GM23338 (cell line): ENCODE measurements around the gene KLLN. TPM values are rescaled to one million over a fixed set of nuclear protein-coding genes. Genes with fewer than 3 reads are reported as not detected.

Experiments
- ATAC-seq: fragments of 200-7000 bp; cut with Tn5 transposase; 3 replicates; pipeline ENCODE4 v1.9.1; 2020
- DNase-seq: peaks from one replicate; pipeline ENCODE4 v3.0.0-alpha.2; 2015; ENCODE audit warnings: low spot score
- H2AFZ ChIP-seq: fragments of 200-600 bp; sonication (generic); 2 replicates; pipeline ENCODE4 v1.8.0; 2016; ENCODE audit warnings: antibody characterized with exemption, mild to moderate bottlenecking, moderate library complexity
- H3F3A ChIP-seq: fragments of 200-600 bp; sonication (generic); replicated peaks from 2 replicates; pipeline ENCODE4 v1.8.0; 2017; ENCODE audit warnings: antibody characterized with exemption, mixed run types, low read depth
- H3K27ac ChIP-seq: fragments of 200-600 bp; sonication (generic); 2 replicates; pipeline ENCODE4 v1.6.1; 2016; ENCODE audit warnings: low read depth
- H3K27me3 ChIP-seq: fragments of 200-600 bp; sonication (generic); 2 replicates; pipeline ENCODE4 v1.8.0; 2016; ENCODE audit warnings: mild to moderate bottlenecking, mixed run types, moderate library complexity; ENCODE audit not compliant: insufficient read depth
- H3K36me3 ChIP-seq: fragments of 200-600 bp; sonication (generic); 2 replicates; pipeline ENCODE4 v1.8.0; 2016; ENCODE audit warnings: mild to moderate bottlenecking; ENCODE audit not compliant: insufficient read depth
- H3K4me1 ChIP-seq: fragments of 200-600 bp; sonication (generic); 2 replicates; pipeline ENCODE4 v1.8.0; 2016; ENCODE audit warnings: mild to moderate bottlenecking, moderate library complexity; ENCODE audit not compliant: insufficient read depth
- H3K4me2 ChIP-seq: fragments of 200-600 bp; sonication (generic); 2 replicates; pipeline ENCODE4 v1.7.1; 2017; ENCODE audit warnings: mixed run types
- H3K4me3 ChIP-seq: fragments of 200-600 bp; sonication (generic); 2 replicates; pipeline ENCODE4 v1.6.1; 2016; ENCODE audit warnings: mixed run types
- H3K79me2 ChIP-seq: fragments of 200-600 bp; sonication (generic); replicated peaks from 2 replicates; pipeline ENCODE4 v1.8.0; 2017; ENCODE audit warnings: mild to moderate bottlenecking; ENCODE audit not compliant: insufficient read depth
- H3K9me2 ChIP-seq: fragments of 200-600 bp; sonication (generic); 2 replicates; pipeline ENCODE4 v1.8.0; 2017; ENCODE audit not compliant: insufficient read depth
- H4K20me1 ChIP-seq: fragments of 200-600 bp; sonication (generic); replicated peaks from 2 replicates; pipeline ENCODE4 v1.8.0; 2017; ENCODE audit warnings: mild to moderate bottlenecking; ENCODE audit not compliant: insufficient read depth
- H3K27ac Mint-ChIP-seq: 2 replicates; pipeline ENCODE4 v1.8.0; 2020; ENCODE audit warnings: inconsistent platforms, mild to moderate bottlenecking, moderate library complexity, mixed read lengths
- H3K27me3 Mint-ChIP-seq: 3 replicates; pipeline ENCODE4 v1.8.0; 2022; ENCODE audit warnings: low read depth, mild to moderate bottlenecking, moderate library complexity, mixed read lengths, inconsistent platforms; ENCODE audit not compliant: insufficient read depth, poor library complexity
- H3K36me3 Mint-ChIP-seq: 3 replicates; pipeline ENCODE4 v1.8.0; 2021; ENCODE audit warnings: low read depth, mild to moderate bottlenecking, inconsistent platforms, moderate library complexity, mixed read lengths
- H3K4me1 Mint-ChIP-seq: 3 replicates; pipeline ENCODE4 v1.8.0; 2020; ENCODE audit warnings: mild to moderate bottlenecking, inconsistent platforms, mixed read lengths
- H3K4me3 Mint-ChIP-seq: 3 replicates; pipeline ENCODE4 v1.8.0; 2021; ENCODE audit warnings: moderate library complexity, mild to moderate bottlenecking, inconsistent platforms, mixed read lengths
- H3K9me3 Mint-ChIP-seq: 3 replicates; pipeline ENCODE4 v1.8.0; 2020; ENCODE audit warnings: moderate library complexity, mild to moderate bottlenecking, inconsistent platforms, mixed read lengths
- CREB1 ChIP-seq: fragments of 250-450 bp; sonication (Bioruptor Pico); IDR thresholded peaks from 2 replicates; pipeline ENCODE4 v1.5.0; 2020; ENCODE audit warnings: low read depth, mild to moderate bottlenecking, moderate library complexity
- EZH2 ChIP-seq: fragments of 200-600 bp; sonication (generic); IDR thresholded peaks from one replicate; pipeline ENCODE4 v1.8.0; 2017; ENCODE audit warnings: antibody characterized with exemption, mild to moderate bottlenecking, low read depth; ENCODE audit not compliant: unreplicated experiment
- EZH2phosphoT487 ChIP-seq: fragments of 200-600 bp; sonication (generic); IDR thresholded peaks from one replicate; pipeline ENCODE4 v1.8.1; 2018; ENCODE audit warnings: antibody characterized with exemption; ENCODE audit not compliant: unreplicated experiment
- JUNB ChIP-seq: IDR thresholded peaks from one replicate; pipeline ENCODE4 v1.6.1; 2016; ENCODE audit warnings: antibody characterized with exemption; ENCODE audit not compliant: unreplicated experiment
- NANOG ChIP-seq: IDR thresholded peaks from 2 replicates; pipeline ENCODE4 v1.6.1; 2016; ENCODE audit warnings: antibody characterized with exemption, borderline replicate concordance
- POLR2AphosphoS5 ChIP-seq: IDR thresholded peaks from 2 replicates; pipeline ENCODE4 v1.6.1; 2016; ENCODE audit warnings: antibody characterized with exemption, low read depth
- STAT1 ChIP-seq: IDR thresholded peaks from one replicate; pipeline ENCODE4 v1.6.1; 2016; ENCODE audit warnings: antibody characterized with exemption; ENCODE audit not compliant: unreplicated experiment
- ZNF114 ChIP-seq: fragments of 250-450 bp; sonication (Bioruptor Pico); IDR thresholded peaks from 2 replicates; pipeline ENCODE4 v1.5.0; 2020; ENCODE audit warnings: mild to moderate bottlenecking, moderate library complexity
- ZNF331 ChIP-seq: fragments of 250-450 bp; sonication (Bioruptor Pico); IDR thresholded peaks from 2 replicates; pipeline ENCODE4 v1.5.0; 2020; ENCODE audit warnings: low read depth, mild to moderate bottlenecking, moderate library complexity
- polyA plus RNA-seq: library from polyadenylated mRNA; unstranded; fragments of >200 nt; fragmentation: Nextera tagmentation; extraction: Ambion mirVana; gene quantifications from 2 replicates; pipeline ENCODE4 v1.2.1, GENCODE V29; 2016
- total RNA-seq: library from RNA; depleted of rRNA; stranded (reverse); fragments of >200 nt; shearing (Covaris generic); gene quantifications from 2 replicates; pipeline ENCODE4 v1.2.3, GENCODE V29; 2014
- TF ChIP-seq, protein P1 (sequence below), 2 experiments: fragments of 200-600 bp in 1 of 2; sonication (generic) in 1 of 2; conservative IDR thresholded peaks; 2 replicates each; pipeline versions ENCODE4 v1.5.1 to v1.6.1; 2016 to 2017; ENCODE audit warnings: antibody characterized with exemption in 2 of 2, low read depth in 2 of 2, mild to moderate bottlenecking in 2 of 2, moderate library complexity in 1 of 2
- TF ChIP-seq, protein P2 (sequence below): IDR thresholded peaks from one replicate; pipeline ENCODE4 v1.6.1; 2018; ENCODE audit warnings: antibody characterized with exemption; ENCODE audit not compliant: unreplicated experiment
- TF ChIP-seq, protein P3 (sequence below): IDR thresholded peaks from 2 replicates; pipeline ENCODE4 v1.6.1; 2016; ENCODE audit warnings: antibody characterized with exemption
- TF ChIP-seq, protein P4 (sequence below): fragments of 250-450 bp; sonication (Bioruptor Pico); IDR thresholded peaks from 2 replicates; pipeline ENCODE4 v1.5.0; 2020; ENCODE audit warnings: mild to moderate bottlenecking, moderate library complexity

KLLN gene
- total and polyA plus RNA-seq, 2 experiments from 2014 or later: 0.24 to 0.29 TPM

DNA sequence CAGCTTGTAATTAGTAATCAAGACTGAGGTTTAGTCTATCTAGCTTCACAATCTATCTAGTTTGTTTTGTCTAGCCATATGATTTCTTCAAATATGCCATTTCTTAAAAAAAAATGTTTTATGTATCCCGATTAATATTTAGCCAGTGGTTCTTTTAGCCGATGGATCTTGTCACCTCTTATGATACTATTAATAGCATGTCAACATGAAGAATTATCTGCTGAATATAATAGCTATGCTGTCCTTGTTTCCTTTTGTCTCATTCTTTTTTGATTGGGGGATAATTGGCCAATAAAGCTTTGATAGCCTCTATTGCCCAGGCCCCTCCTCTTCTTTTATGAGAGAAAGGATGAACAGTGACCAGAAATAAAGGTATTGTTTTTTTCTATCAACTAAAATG lies 32.9 kb upstream of the KLLN start:
- TF ChIP-seq, protein P1, sequence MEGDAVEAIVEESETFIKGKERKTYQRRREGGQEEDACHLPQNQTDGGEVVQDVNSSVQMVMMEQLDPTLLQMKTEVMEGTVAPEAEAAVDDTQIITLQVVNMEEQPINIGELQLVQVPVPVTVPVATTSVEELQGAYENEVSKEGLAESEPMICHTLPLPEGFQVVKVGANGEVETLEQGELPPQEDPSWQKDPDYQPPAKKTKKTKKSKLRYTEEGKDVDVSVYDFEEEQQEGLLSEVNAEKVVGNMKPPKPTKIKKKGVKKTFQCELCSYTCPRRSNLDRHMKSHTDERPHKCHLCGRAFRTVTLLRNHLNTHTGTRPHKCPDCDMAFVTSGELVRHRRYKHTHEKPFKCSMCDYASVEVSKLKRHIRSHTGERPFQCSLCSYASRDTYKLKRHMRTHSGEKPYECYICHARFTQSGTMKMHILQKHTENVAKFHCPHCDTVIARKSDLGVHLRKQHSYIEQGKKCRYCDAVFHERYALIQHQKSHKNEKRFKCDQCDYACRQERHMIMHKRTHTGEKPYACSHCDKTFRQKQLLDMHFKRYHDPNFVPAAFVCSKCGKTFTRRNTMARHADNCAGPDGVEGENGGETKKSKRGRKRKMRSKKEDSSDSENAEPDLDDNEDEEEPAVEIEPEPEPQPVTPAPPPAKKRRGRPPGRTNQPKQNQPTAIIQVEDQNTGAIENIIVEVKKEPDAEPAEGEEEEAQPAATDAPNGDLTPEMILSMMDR (conservative IDR thresholded peaks at IDR 0.05; ENCODE audit: low read depth in 2 of 2): no peak
- TF ChIP-seq STAT1 (no peak), POLR2AphosphoS5 (no peak), ZNF331 (CRISPR knock-in tag) (no peak), JUNB (no peak), ZNF114 (no peak), CREB1 (CRISPR knock-in tag) (no peak), EZH2phosphoT487 (no peak), NANOG (no peak), EZH2 (no peak)
- TF ChIP-seq, protein P2, sequence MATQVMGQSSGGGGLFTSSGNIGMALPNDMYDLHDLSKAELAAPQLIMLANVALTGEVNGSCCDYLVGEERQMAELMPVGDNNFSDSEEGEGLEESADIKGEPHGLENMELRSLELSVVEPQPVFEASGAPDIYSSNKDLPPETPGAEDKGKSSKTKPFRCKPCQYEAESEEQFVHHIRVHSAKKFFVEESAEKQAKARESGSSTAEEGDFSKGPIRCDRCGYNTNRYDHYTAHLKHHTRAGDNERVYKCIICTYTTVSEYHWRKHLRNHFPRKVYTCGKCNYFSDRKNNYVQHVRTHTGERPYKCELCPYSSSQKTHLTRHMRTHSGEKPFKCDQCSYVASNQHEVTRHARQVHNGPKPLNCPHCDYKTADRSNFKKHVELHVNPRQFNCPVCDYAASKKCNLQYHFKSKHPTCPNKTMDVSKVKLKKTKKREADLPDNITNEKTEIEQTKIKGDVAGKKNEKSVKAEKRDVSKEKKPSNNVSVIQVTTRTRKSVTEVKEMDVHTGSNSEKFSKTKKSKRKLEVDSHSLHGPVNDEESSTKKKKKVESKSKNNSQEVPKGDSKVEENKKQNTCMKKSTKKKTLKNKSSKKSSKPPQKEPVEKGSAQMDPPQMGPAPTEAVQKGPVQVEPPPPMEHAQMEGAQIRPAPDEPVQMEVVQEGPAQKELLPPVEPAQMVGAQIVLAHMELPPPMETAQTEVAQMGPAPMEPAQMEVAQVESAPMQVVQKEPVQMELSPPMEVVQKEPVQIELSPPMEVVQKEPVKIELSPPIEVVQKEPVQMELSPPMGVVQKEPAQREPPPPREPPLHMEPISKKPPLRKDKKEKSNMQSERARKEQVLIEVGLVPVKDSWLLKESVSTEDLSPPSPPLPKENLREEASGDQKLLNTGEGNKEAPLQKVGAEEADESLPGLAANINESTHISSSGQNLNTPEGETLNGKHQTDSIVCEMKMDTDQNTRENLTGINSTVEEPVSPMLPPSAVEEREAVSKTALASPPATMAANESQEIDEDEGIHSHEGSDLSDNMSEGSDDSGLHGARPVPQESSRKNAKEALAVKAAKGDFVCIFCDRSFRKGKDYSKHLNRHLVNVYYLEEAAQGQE: no peak
- TF ChIP-seq, protein P3, sequence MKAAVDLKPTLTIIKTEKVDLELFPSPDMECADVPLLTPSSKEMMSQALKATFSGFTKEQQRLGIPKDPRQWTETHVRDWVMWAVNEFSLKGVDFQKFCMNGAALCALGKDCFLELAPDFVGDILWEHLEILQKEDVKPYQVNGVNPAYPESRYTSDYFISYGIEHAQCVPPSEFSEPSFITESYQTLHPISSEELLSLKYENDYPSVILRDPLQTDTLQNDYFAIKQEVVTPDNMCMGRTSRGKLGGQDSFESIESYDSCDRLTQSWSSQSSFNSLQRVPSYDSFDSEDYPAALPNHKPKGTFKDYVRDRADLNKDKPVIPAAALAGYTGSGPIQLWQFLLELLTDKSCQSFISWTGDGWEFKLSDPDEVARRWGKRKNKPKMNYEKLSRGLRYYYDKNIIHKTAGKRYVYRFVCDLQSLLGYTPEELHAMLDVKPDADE: no peak
- TF ChIP-seq, protein P4, sequence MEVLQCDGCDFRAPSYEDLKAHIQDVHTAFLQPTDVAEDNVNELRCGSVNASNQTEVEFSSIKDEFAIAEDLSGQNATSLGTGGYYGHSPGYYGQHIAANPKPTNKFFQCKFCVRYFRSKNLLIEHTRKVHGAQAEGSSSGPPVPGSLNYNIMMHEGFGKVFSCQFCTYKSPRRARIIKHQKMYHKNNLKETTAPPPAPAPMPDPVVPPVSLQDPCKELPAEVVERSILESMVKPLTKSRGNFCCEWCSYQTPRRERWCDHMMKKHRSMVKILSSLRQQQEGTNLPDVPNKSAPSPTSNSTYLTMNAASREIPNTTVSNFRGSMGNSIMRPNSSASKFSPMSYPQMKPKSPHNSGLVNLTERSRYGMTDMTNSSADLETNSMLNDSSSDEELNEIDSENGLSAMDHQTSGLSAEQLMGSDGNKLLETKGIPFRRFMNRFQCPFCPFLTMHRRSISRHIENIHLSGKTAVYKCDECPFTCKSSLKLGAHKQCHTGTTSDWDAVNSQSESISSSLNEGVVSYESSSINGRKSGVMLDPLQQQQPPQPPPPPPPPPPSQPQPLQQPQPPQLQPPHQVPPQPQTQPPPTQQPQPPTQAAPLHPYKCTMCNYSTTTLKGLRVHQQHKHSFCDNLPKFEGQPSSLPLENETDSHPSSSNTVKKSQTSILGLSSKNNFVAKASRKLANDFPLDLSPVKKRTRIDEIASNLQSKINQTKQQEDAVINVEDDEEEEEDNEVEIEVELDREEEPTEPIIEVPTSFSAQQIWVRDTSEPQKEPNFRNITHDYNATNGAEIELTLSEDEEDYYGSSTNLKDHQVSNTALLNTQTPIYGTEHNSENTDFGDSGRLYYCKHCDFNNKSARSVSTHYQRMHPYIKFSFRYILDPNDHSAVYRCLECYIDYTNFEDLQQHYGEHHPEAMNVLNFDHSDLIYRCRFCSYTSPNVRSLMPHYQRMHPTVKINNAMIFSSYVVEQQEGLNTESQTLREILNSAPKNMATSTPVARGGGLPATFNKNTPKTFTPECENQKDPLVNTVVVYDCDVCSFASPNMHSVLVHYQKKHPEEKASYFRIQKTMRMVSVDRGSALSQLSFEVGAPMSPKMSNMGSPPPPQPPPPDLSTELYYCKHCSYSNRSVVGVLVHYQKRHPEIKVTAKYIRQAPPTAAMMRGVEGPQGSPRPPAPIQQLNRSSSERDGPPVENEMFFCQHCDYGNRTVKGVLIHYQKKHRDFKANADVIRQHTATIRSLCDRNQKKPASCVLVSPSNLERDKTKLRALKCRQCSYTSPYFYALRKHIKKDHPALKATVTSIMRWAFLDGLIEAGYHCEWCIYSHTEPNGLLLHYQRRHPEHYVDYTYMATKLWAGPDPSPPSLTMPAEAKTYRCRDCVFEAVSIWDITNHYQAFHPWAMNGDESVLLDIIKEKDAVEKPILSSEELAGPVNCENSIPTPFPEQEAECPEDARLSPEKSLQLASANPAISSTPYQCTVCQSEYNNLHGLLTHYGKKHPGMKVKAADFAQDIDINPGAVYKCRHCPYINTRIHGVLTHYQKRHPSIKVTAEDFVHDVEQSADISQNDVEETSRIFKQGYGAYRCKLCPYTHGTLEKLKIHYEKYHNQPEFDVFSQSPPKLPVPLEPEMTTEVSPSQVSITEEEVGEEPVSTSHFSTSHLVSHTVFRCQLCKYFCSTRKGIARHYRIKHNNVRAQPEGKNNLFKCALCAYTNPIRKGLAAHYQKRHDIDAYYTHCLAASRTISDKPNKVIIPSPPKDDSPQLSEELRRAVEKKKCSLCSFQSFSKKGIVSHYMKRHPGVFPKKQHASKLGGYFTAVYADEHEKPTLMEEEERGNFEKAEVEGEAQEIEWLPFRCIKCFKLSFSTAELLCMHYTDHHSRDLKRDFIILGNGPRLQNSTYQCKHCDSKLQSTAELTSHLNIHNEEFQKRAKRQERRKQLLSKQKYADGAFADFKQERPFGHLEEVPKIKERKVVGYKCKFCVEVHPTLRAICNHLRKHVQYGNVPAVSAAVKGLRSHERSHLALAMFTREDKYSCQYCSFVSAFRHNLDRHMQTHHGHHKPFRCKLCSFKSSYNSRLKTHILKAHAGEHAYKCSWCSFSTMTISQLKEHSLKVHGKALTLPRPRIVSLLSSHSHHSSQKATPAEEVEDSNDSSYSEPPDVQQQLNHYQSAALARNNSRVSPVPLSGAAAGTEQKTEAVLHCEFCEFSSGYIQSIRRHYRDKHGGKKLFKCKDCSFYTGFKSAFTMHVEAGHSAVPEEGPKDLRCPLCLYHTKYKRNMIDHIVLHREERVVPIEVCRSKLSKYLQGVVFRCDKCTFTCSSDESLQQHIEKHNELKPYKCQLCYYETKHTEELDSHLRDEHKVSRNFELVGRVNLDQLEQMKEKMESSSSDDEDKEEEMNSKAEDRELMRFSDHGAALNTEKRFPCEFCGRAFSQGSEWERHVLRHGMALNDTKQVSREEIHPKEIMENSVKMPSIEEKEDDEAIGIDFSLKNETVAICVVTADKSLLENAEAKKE: no peak
- Histone ChIP-seq H3K27ac (no peak overlapping the region), H3K27me3 (no peaks in the 10 kb centered on the region), H3K36me3 (0 out of 2 replicates have a peak, but pooled peaks cover 2% of the 10 kb centered on the region), H4K20me1 (peaks cover 20% of the 10 kb centered on the region), H3K79me2 (peaks cover 100% of the 10 kb centered on the region), H3K4me2 (no peak overlapping the region), H3F3A (no peaks in the 10 kb centered on the region), H2AFZ (no peak overlapping the region), H3K9me2 (no peaks in the 10 kb centered on the region), H3K4me3 (no peak overlapping the region), H3K4me1 (no peaks in the 10 kb centered on the region)
- no peak for DNase-seq
- H3K9me3 Mint-ChIP-seq: peaks cover 21% of the 10 kb centered on the region; the same call in 2 of the 3 replicates
- H3K4me3 Mint-ChIP-seq: no peak overlapping the region
- no peak for ATAC-seq
- no peaks in the 10 kb centered on the region for H3K27me3 Mint-ChIP-seq
- peaks cover 51% of the 10 kb centered on the region for H3K36me3 Mint-ChIP-seq
- no peak overlapping the region for H3K27ac Mint-ChIP-seq
- no peaks in the 10 kb centered on the region for H3K4me1 Mint-ChIP-seq
